ENCODE results near the gene KSR1.

DNA sequence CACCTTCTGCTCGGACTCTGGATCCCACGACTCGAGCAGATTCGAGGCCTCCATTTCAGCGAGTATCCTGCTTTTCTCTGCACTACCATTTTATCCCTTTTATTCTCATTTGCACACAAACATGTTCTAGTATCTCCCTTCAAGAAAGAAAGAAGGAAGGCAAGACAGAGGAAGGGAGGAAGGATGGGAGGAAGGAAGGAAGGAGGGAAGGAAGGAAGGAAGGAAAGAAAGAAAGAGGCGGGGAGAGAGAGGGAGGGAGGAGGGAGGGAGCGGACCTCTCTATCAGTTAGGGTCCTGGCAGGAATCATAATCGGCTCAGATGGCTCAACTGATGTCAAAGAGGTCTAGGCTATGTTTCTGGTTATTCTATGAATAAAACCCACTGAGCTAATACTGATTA lies 10.3 kb upstream of the KSR1 start:
- TF ChIP-seq, protein P1, sequence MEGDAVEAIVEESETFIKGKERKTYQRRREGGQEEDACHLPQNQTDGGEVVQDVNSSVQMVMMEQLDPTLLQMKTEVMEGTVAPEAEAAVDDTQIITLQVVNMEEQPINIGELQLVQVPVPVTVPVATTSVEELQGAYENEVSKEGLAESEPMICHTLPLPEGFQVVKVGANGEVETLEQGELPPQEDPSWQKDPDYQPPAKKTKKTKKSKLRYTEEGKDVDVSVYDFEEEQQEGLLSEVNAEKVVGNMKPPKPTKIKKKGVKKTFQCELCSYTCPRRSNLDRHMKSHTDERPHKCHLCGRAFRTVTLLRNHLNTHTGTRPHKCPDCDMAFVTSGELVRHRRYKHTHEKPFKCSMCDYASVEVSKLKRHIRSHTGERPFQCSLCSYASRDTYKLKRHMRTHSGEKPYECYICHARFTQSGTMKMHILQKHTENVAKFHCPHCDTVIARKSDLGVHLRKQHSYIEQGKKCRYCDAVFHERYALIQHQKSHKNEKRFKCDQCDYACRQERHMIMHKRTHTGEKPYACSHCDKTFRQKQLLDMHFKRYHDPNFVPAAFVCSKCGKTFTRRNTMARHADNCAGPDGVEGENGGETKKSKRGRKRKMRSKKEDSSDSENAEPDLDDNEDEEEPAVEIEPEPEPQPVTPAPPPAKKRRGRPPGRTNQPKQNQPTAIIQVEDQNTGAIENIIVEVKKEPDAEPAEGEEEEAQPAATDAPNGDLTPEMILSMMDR (IDR thresholded peaks at IDR 0.05): no peak
- no peak for TF ChIP-seq POLR2A (IDR thresholded peaks at IDR 0.05)
